SH-SY5Y (cell line): Measurements from ENCODE around the gene LTBP1.

Source experiments
- GATA2 ChIP-seq: IDR thresholded peaks from 2 replicates; pipeline ENCODE4 v1.6.1; 2011; ENCODE audit warnings: mild to moderate bottlenecking, low read depth, low read length
- GATA3 ChIP-seq: IDR thresholded peaks from 2 replicates; pipeline ENCODE4 v1.6.1; 2011; ENCODE audit warnings: low read depth, mild to moderate bottlenecking, low read length, moderate library complexity

DNA sequence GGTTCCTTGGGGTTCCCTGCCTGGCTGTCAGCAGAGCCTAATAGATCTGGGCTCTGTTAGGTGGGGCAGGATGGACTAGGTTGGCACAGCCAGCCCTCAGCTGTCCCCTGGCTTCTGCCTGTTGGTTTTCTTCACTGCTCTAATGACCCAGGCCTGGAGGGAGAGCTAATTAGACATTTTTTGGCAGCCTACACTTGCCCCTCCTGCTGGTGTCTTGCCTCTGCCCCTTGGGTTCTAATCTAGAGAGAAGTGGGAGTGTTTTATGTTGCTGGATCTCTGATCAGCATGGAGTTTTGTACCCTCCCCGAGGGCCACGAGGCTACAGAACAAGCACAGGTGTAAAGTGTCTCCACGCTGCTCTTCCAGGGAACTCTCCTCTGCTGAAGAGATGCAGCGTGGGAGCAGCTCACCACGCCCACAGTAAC lies 330.3 kb downstream of the LTBP1 start:
- no peak for TF ChIP-seq GATA2
- TF ChIP-seq GATA3 = no peak
